KOPT-K1 (cell line): ENCODE measurements around the gene IFIT3.

Experiments
- H3K27ac ChIP-seq: fragments of 200-600 bp; sonication (generic); 2 replicates; pipeline ENCODE4 v1.5.1; 2016; ENCODE audit warnings: antibody characterized with exemption, mild to moderate bottlenecking, low read depth, low read length; ENCODE audit not compliant: poor library complexity, severe bottlenecking
- H3K36me3 ChIP-seq: fragments of 200-600 bp; sonication (generic); 2 replicates; pipeline ENCODE4 v1.5.1; 2017; ENCODE audit warnings: antibody characterized with exemption, mild to moderate bottlenecking, low read length, moderate library complexity; ENCODE audit not compliant: insufficient read depth
- H3K9me3 ChIP-seq: fragments of 200-600 bp; sonication (generic); 2 replicates; pipeline ENCODE4 v1.5.1; 2017; ENCODE audit warnings: antibody characterized with exemption, low read length, mild to moderate bottlenecking; ENCODE audit not compliant: insufficient read depth, poor library complexity, severe bottlenecking

The IFIT3 gene

GRCh38 chr10:89373916-89374711 lies 46.3 kb downstream of the IFIT3 start:
- Histone ChIP-seq H3K9me3 (no peaks in the 10 kb centered on the region), H3K27ac (no peak overlapping the region), H3K36me3 (no peaks in the 10 kb centered on the region)

DNA sequence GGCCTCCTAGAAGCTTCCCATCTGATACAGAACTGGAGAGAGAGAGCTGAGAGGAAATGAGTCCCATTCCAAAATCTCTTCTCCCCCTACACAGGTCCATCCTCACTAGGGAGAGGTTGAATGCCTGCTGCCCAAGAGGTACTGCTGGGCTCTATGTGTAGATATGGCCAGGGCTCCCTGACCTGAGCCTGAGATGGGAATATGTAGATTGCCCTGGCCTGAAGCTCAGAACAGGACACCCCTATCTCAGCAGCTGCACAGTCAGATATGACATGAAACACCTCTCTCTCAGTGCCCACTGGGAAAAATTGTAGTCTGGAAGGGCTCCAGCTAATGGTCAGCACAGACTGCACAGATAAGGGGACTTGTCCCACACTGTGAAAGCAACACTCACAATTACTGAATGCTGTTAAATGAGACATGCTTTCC lies 46.9 kb downstream of the IFIT3 start:
- Histone ChIP-seq H3K9me3 (no peaks in the 10 kb centered on the region), H3K27ac (no peak overlapping the region), H3K36me3 (no peaks in the 10 kb centered on the region)

DNA sequence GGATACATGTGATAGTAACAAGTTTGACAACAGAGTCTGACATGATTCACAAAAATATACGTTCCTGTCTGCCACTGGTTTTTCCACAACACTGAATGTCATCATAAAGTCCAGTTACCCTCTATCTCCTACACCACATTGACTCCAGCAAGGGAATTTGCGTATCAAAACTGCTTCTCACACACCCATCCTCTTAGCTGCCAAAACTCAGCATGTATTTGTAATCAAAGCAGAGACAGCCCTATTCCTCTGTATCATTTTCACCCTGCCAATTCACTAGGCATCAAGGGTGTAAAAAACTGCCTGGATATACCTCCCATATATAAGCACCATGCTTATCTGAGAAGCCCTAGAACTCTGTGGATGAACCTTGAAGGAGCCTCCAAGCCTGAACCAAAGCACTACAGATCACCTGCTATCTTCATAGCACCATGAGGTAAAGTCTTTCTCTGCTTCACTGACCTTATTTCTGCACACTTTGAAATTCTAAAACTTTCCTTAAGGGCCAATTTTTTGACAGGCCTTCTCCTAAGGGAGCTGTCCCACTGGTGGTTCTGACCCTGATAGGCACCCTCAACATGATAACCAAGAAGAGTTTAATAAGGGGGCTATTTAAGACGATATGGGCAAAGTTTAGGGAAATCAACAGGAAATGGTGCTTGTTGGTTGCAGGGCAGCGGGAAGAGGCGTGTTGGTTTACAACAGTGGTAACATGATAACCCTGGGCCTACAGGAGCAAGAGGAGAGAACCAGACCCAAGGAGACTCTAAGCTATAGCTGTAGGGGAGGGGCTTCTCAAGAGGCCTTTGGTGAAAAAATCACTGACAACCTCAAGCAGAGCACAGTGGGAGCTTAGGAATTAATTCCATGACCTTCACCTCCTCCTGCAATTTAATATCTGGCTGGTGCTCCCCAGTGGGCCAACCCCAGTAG lies 50.2 kb downstream of the IFIT3 start, which contains the start of gene IFIT1B:
TSS of gene IFIT1B (plus strand) at position 352 of the 933 bp plus-strand sequence. CDS start at position 432, 80 bp downstream.
- Histone ChIP-seq H3K27ac (no peak within 1 kb of the TSS), H3K9me3 (no peaks in the 10 kb centered on the region), H3K36me3 (no peaks in the 10 kb centered on the region)

- H3K9me3 ChIP-seq: no peaks in the 10 kb centered on the region
- H3K36me3 ChIP-seq: no peaks in the 10 kb centered on the region
- H3K27ac ChIP-seq: no peak overlapping the region
Observed at GRCh38 chr10:89379103-89379502, 51.3 kb downstream of the IFIT3 start.

GRCh38 chr10:89382757-89383156 lies 55.0 kb downstream of the IFIT3 start:
- Histone ChIP-seq H3K36me3 (no peaks in the 10 kb centered on the region), H3K9me3 (no peaks in the 10 kb centered on the region), H3K27ac (no peak overlapping the region)

DNA sequence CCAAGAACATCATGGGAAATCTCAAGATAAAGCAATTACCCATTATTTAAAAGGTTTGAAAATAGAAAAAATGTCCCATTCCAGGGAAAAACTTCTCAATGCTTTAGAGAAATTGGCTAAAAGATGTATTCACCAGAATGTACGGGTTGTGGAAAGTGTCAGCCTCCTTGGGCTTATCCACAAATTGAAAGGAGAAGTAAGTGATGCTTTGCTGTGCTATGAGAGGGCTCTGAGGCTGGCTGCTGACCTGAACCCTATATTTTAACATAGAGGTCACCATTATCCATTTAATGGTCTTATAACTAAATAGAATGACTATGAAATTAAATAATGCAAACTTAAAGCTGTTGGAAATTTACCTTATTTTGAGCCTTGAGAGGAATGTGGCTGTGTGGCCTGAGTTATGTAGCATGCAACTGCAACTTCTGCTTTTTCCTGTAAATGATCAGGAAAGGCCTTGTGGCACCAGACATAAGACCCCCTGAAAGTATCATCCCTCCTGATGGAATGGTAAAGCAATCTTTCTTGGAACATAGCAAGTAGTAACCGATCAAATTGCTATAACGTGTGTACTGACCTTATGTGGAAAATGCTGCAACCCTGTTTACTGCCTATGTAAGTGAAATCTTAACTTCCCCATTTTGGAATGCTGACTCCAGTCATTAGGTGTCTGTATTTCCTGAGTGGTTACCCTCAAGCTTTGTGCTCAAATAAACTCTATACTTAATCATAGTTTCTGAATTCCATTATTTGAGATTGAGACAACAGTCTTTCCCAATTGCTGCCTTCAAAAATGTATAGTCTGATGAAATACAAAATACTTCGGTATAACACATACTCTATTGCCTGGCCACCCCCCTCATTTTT lies 56.9 kb downstream of the IFIT3 start:
- H3K9me3 ChIP-seq: no peaks in the 10 kb centered on the region
- no peaks in the 10 kb centered on the region for H3K36me3 ChIP-seq

DNA sequence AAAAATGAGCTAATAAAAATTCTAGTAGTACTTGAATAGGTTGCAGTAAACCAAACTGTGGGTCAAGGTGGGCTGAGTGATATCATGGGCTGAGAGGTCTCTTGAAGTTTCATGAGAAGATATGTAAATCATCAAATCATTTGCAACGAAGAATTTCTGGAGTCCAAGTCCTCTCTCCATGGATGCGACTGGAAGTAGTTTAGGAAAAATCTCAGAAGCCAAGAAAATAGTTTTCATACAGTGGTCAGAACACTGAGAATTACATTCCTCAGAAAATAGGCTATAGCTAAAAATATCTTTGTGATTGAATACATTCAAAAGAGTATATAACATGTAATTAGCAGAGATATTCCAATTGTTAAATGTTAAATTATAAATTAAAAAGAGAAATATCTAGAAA lies 61.0 kb downstream of the IFIT3 start:
- no peak overlapping the region for H3K27ac ChIP-seq
- H3K36me3 ChIP-seq: no peaks in the 10 kb centered on the region
- H3K9me3 ChIP-seq: no peaks in the 10 kb centered on the region

More for the DNA sequence above, 56.9 kb downstream of the IFIT3 start:
- no peak overlapping the region for H3K27ac ChIP-seq

- Histone ChIP-seq H3K36me3 (no peaks in the 10 kb centered on the region), H3K27ac (no peak overlapping the region), H3K9me3 (no peaks in the 10 kb centered on the region)
Observed at GRCh38 chr10:89389254-89389653, 61.5 kb downstream of the IFIT3 start.
